GM19238 (cell line): Measurements from ENCODE around the gene PKD2L2.
"Not testable (repeated sequence)": the region's sequence is repeated elsewhere in the genome, so short reads cannot be mapped to it uniquely, and the experiment has no call there.

Source experiments
- DNase-seq: peaks from one replicate; pipeline ENCODE4 v3.0.0; 2011; ENCODE audit warnings: low spot score; ENCODE audit not compliant: insufficient read length

PKD2L2 gene

DNA sequence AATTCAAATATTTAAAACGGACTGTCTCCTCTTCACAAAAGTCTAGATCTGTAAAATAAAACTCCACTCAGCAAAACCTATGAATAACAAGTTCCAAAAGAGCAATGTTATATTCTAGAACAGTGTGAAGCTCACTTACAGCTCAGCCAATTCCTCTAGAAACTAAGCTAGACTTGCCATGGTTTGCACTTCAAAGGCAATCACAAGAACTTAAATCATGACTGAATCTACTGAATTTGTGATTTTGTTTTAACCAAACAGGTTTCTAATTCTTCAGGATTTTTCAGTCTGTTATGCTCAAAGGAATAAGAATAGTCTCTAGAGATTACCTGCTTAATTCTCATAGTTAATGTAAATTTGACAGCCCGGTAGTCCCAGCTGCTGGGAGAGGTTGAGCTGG is 1.4 kb upstream of the PKD2L2 start:
- no peak for DNase-seq

DNA sequence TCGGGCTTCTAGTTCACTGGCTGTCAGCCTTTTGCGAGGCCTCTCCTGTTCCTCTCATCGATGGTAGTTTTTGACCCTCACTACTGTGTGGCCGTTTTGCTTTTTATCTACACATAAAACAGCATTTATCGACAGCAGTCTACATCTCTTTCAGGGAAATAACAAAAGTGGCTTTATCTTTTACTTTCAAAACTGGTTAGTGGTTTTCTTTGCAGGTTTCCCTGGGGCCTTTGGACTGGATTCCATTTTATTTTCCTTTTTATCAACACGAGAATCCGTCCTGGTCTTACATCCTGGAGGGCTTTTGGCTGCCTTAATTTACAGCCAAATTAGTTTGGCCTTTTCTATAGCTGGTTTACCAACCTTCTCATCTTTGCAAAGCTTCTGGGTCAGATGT is 793 bp upstream of the PKD2L2 start:
- no peak for DNase-seq

DNA sequence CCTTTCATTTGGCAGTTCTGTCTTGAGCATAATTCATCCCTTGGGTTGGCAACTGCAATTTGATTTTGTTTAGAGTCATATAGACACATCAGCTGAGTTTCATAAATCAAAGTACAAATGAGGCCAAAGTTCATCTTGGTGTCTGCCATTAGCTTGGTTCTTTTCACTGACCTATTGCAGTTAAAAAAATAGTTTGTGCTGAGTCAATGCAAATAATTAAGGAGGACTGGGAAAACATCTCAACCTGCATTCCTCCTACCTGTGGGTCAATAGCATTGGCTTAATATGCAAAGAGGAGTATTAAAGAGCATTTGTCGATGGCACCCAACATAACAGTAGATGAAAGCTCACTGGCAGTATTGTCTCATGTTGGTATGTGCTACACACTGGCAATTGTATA is 1.6 kb downstream of the PKD2L2 start:
- no peak for DNase-seq

DNA sequence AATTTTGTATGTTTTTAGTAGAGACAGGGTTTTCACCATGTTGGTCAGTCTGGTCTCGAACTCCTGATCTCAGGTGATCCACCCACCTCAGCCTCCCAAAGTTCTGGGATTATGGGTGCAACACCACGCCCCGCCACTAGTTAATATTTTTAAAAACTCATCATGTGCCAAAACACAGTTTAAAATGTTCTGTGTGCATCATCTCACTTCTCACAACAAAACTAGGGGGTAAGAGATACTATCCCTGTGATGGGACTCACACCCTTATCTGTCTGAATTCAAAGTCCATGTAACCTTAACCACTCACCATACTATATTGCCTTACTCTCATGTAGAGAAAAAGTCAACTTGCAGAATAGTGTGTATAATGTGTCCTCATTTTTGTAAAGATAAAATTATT is 2.6 kb downstream of the PKD2L2 start:
- DNase-seq = no peak

DNA sequence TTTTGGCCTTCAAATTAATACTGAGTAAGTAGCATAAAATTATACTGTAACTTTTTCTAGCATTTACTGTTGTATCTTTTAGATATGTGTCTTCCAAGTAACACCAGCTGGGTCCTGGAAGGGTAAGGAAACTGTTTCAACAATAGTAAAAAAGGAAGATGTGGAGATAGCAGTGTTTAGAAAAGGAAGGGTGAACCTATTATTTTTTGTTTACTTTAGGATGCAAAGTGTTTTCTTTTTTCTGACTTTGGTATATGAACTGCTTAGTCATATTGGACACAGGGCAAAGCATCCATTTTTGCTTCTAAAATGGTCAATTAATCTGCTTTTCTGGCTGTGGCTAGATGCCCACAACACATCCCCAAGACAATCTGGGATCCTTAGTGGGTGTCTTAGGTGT is 5.3 kb downstream of the PKD2L2 start:
- no peak for DNase-seq

DNA sequence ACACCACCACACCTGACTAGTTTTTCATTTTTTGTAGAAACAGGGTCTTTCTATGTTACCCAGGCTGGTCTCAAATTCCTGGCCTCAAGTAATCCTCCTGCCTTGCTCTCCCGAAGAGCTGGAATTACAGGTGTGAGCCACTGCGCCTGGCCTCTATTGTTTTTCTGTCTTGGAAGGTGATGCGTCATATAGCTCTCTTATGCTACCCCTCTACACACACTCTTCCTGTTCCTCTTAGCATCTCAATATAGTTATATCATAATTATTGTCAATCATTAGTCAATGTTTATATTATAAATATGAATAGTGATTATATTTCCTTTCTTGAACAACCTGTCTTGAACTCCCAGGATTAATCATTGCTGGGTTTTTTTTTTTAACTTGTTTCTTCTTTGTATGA is 7.3 kb downstream of the PKD2L2 start:
- no peak for DNase-seq

DNA sequence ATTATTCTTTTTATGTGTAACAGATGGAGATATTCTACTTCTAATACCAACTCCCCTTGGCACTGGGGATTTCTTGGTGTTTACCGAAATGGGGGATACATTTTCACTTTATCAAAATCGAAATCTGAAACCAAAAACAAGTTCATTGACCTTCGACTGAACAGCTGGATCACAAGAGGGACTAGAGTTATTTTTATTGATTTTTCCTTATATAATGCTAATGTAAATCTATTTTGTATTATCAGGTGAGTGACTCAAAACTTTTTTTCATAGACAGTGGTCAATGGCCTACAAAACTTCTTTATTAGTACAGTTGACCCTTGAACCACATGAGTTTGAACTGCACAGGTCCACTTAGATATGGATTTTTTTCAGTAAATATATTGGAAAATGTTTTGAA is 10.2 kb downstream of the PKD2L2 start:
- no peak for DNase-seq

DNA sequence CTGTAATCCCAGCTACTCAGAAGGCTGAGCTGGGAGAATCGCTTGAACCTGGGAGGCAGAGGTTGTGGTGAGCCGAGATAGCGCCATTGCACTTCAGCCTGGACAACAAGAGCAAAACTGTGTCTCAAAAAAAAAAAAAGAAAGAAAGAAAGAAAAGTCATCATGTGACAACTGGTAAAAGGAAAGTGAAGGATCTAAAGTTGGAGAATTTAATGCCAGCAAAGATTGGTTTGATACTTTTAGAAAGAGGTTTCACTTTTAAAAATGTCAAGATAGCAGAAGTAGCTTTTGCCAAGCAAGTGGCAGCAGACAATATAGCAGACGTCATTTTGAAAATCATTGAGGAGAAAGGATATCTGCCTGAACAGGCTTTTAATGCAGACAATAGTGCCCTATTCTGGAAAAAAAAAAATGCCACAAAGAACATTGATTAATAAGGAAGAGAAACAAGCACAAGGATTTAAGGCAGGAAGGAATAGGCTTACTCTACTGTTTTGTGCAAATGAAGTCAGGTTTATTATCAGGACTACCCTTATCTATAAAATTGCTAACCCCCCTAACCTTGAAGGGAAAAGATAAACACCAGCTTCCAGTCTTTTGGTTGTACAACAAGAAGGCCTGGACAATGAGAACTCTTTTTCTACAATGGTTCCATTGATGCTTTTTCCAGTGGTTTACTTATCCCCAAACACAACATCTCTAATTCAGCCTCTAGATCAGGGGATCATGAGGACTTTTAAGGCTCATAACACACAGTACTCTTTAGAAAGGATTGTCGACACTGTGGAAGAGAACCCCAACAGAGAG is 12.0 kb downstream of the PKD2L2 start:
- DNase-seq = no peak

DNA sequence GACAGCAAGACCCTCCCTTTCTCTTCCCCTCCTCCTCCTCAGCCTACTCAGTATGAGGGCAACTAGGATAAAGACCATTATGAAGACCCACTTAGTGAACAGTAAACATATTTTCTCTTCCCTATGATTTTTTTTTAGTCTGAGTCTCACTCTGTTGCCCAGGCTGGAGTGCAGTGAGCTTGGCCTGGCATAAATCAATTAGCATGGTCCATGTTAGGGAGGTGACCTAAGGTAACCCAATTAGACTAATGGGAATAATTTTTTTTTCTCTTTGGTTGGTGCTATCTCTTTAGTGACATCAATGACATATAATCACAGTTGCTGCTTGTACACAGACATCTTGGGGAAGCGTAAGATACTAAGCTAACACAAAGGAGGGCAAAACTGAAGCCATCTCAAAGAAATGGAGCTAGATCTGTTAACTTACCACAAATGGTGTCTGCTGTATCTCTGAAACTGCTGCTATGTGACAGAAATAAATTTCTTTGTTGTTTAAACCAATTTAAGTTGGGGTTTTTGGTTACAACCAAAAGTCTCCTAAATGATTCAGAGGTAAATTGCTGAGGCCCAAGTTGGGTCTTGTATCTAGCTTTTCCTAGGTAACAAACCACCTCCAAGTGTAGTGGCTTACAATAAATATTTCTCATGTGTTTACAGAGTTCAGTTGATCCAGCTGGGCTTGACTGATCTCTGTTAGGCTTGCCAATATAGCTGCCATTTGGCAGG is 13.3 kb downstream of the PKD2L2 start:
- no peak for DNase-seq

DNA sequence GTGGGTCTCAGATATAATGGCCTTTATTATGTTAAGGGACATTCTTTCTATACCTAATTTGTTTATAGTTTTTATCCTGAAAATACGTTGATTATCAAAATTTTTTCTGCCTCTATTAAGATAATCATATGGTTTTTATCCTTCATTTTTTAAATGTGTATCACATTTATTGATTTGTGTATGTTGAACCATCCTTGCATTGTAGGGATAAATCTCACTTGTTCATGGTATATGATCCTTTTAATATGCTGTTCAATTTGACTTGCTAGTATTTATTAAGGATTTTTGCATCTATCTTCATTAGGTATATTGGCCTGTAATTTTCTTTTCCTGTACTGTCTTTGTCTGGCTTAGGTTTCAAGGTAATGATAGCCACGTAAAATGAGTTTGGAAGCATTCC is 25.5 kb downstream of the PKD2L2 start:
- no peak for DNase-seq

DNA sequence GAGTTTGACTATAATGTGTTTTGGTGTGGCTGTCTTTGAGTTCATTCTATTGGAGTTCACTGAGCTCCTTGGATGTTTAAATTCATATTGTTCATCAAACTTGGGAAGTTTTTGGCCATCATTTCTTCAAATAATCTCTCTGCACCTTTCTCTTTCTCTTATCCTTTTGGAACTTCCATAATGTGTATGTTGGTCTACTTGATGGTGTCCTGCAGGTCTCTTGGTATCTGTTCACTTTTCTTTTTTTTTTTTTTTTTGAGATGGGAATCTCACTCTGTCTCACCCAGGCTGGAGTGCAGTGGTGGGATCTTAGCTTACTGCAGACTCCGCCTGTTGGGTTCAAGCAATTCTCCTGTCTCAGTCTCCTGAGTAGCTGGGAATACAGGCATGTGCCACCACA is 27.7 kb downstream of the PKD2L2 start:
- no peak for DNase-seq

DNA sequence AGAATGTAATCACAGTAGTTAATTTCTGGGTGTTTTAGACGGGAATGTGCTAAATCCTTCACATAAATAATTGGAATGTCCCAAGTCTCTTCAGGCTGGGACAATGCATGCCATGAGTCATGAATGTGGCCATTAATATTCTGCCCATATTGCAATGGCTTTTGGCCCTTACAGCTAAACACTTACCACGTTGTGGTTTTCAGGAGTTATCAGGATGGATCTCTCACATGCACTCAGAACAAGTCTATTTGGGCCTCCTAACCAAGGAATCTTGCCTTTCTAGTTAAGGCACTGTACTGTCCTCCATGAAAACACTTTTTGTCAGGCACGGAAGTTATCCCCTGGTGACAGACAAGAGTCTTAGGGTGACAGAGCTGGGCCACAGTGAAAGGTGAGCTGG is 32.7 kb downstream of the PKD2L2 start:
- no peak for DNase-seq

DNA sequence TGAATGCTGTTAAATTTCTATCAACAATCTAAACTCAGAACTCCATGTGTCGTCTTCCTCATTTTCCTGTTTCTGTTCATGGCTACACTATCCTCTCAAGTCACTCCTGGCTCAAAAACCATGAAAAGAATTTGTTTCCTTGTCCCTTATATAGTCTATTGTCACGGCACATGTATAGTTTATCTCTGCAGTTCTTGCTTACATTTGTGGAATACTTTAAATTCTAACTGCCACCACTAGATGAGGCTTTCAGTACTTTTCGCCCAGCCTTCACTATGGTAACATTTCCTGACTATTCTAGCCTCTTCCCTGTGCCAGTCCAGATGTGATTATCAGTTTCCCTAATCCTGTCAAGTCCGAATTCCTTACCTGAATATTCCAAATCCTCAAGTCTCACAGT is 34.6 kb downstream of the PKD2L2 start:
- DNase-seq = no peak

DNA sequence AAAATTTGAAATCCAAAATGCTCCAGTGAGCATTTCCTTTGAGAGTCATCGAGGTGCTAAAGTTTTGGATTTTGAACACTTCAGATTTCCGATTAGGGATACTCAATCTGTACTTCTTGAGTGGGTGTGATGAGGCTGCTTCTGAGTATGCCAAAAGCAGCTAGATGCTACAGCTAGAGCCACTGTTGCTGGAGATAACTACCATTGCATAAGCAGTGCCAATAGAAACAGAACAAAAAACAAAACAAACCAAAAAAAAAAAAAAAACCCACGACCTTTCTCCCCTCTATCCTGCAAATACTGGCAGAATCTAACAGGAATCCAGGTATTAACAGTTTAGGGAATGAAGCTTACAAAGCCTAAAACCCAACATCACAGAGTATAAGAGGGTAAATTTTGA is 43.5 kb downstream of the PKD2L2 start:
- no peak for DNase-seq

DNA sequence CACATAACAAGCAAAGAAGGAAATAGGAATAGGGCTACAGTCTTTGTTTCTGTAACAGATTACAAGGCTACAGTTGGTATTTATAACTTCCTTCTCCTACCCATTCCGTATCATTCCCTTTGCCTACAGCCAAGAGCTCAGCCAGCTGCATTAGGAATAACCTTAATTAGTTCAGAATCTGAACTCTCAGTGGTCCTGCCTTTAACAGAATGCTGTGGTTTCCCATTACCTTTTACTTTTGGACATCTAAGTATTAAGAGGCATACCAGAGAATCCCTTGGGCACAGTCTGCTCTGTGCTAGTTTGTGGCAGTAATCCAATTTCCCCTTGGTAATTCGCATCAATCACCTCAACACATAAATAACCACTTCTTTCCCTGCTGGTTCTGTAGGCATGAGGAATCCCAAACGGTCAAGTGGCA is 44.2 kb downstream of the PKD2L2 start:
- no peak for DNase-seq

DNA sequence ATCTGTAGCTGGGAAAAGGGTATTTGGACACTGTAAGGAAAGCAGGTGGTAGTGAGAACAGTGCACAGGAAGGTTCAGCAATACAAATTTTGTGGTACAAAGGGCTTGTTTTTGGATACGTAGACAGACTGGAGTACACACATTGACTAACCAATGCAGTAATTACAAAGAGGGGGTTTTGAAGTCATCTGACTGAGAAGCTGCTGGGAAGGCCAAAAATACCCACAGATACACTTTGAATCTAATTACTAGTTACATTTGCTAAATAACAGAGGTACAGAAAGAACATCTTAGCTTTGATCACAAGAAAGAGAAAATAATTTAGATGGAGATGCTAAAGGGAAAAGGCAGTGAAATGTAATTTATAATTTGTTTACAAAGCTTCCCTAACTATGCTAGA is 45.9 kb downstream of the PKD2L2 start:
- DNase-seq = no peak

DNA sequence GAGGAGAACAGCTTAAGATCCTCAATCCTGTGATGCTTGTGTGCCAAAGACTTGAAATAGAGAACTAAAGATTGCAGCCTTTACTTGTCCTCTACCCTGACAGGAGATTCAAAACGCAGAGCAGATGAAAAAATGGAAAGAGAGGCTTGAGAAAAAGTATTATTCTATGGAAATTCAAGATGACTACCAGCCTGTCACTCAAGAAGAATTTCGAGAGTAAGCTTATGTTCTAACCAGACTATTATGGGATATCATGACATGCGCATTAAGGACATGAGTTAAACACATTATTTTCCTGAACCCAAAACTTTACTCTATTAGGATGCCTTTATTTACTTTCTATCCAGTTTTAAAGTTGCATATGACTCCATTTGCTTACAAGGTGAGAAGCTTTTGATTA is 46.4 kb downstream of the PKD2L2 start:
- DNase-seq = no peak

DNA sequence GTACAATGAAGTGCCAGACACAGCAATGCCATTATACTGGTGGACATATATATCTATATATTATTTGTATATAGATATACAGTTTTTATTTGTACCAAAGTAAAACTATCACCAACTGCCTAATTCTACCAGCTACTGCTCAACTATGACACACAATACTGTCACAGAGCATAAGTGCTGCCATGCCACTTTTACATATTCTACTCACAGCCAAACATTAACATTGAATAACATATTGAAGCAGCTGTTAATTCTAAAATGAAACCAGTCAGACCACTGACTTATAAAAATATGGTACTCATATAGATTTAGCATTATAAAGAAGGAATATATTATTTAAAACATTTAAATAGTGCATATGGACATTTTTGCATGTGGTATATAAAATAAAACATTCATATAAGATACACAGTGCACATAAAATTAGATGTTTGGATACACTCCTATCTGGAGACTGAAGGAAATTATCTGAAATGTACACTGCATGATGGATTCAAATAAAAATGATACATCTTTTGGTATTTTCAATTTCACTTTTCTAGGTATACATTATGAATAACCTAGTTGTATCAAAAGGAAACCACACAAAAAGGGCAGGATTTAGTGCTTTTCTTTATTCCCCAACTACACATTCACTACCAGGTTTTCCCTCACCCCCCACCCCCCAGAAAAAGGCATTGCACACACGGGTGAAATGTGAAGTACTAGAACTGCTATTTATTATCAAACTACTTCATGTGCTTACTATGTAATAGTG is 48.9 kb downstream of the PKD2L2 start:
- DNase-seq = no peak

DNA sequence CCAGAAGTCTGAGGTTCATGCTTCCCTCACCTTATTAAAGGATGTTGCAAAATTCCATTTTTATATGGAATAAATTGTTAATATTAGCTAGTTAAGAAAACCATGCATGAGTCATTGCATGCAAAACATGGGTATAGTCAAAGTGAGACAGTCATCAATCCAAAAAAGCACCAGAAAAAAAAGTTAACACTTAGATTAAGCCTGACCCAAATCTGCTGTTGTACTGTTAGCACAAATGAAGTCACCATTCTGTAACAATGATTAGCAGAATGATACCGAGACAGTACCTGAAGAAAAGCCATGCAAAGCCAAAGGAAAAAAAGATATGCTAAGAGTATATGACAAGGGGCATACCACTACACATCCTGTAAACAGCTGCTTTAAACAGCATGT is 49.5 kb downstream of the PKD2L2 start:
- DNase-seq = no peak

DNA sequence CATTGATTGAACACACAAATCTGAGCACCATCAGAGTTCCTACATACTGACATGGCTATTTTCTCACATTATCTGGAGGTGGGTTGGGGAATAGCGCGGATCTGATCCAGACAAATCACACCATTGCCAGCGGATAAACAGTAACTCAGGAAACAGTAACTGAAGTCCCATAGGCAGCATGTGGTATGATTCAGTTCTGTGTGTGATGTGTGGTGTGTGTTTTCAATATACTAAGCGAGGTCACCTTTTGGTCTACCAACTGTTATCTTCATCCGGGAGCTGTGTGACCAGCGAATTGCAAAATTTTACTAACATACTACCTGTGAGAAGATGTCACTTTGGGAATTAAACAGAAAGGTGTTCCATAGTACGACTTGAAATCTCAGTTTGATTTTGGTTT is 50.1 kb downstream of the PKD2L2 start:
- DNase-seq = no peak

DNA sequence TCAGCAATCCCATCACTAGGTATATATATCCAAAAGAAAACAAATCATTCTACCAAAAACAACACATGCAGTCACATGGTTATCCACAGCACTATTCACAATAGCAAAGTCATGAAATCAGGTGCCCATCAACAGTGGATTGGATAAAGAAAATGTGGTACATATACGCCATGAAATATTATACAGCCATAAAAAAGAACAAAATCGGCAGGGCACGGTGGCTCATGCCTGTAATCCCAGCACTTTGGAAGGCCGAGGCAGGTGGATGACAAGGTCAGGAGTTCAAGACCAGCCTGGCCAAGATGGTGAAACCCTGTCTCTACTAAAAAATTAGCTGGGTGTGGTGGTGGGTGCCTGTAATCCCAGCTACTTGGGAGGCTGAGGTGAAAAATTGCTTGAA is 55.0 kb downstream of the PKD2L2 start:
- not testable (repeated sequence) for DNase-seq

DNA sequence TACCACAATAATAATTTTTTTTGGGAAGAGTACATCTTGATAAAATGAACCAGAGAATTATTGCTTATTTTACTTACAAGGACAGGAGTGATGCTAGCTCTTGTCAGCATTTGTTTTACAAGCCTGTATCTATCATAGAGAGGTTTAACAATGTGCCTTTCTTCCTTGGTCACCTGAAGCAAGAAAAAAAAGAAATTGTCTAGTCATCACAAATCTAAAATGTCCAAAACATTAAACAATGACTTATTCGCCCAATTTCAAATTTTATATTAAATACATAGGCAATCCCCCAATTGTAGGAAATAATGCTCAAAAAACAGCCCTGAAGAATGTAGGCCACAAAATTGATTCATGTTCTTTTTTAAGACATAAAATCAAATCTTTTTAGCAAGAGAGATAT is 56.6 kb downstream of the PKD2L2 start:
- no peak for DNase-seq
